GM12801 (cell line): ENCODE data around the gene SDSL.

Experiments
- CTCF ChIP-seq: IDR thresholded peaks from one replicate; pipeline ENCODE4 v1.5.1; 2011; ENCODE audit warnings: control low read depth; ENCODE audit not compliant: insufficient read length; ENCODE audit errors: extremely low read depth

The SDSL gene

GRCh38 chr12:113456199-113456598 is 34.0 kb downstream of the SDSL start:
- TF ChIP-seq CTCF, result no peak

- TF ChIP-seq CTCF, result no peak
Measured at GRCh38 chr12:113456761-113457160, 34.6 kb downstream of the SDSL start.

GRCh38 chr12:113457185-113457584 is 35.0 kb downstream of the SDSL start:
- no peak for TF ChIP-seq CTCF

GRCh38 chr12:113457710-113458109 is 35.5 kb downstream of the SDSL start:
- no peak for TF ChIP-seq CTCF

- TF ChIP-seq CTCF, result no peak
Measured at GRCh38 chr12:113459981-113460380, 37.8 kb downstream of the SDSL start.

- TF ChIP-seq CTCF, result no peak
Measured at GRCh38 chr12:113461666-113462065, 39.5 kb downstream of the SDSL start.

GRCh38 chr12:113462117-113462774 is 40.1 kb downstream of the SDSL start:
- no peak for TF ChIP-seq CTCF
